ENCODE measurements around the gene SPP1. TPM values are rescaled to one million over a fixed set of nuclear protein-coding genes. Genes with fewer than 3 reads are reported as not detected.

The SPP1 gene
- total RNA-seq, 2 experiments from 2014 or later, result not detected

DNA sequence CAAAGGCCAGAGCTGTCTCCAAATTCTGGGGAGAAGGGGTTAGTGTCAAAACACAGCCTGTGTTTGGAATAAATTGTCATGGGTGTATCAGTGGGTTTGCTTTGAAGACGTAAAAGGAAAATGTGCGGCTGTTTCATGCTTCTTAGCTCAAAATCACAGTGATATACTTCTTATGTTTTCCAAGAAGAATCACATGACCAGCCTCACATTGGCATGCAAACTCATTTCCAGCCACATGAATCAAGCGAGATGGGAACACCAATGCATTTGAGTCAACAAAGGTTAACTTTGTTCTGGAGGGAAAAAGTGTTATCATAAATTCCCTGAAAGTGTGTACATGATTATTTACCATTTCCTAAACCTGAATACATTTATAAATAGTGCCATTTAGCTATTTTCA lies 19.0 kb upstream of the SPP1 start:
- DNase-seq (no peak), ATAC-seq (ENCODE audit: poor library complexity) (no peak)
- H3K9me3 Mint-ChIP-seq, result no peaks in the 10 kb centered on the region
- ChIA-PET POLR2A (no interaction called here), CTCF (interaction anchor here (0.9 kb wide), 1 partner anchor 17 kb away, joined by 4 read pairs; no protein-coding TSS in a partner anchor)
- no peak overlapping the region for H3K27ac Mint-ChIP-seq
- no peaks in the 10 kb centered on the region for H3K27me3 Mint-ChIP-seq
- Histone ChIP-seq H3K4me1 (ENCODE audit: insufficient read depth, low read length) (no peaks in the 10 kb centered on the region), H3K9me3 (ENCODE audit: control insufficient read depth in 1 of 2, insufficient read depth in 1 of 2, low read length in 2 of 2) (no peaks in the 10 kb centered on the region), H3K27ac (ENCODE audit: low read depth in 1 of 2, low read length in 2 of 2) (no peak overlapping the region), H3K27me3 (ENCODE audit: control insufficient read depth in 1 of 2, insufficient read depth in 2 of 2, low read length in 2 of 2) (no peaks in the 10 kb centered on the region), H3K4me3 (ENCODE audit: low read length) (no peak overlapping the region), H3K36me3 (ENCODE audit: insufficient read depth, low read length) (no peaks in the 10 kb centered on the region)
- TF ChIP-seq, protein P1, sequence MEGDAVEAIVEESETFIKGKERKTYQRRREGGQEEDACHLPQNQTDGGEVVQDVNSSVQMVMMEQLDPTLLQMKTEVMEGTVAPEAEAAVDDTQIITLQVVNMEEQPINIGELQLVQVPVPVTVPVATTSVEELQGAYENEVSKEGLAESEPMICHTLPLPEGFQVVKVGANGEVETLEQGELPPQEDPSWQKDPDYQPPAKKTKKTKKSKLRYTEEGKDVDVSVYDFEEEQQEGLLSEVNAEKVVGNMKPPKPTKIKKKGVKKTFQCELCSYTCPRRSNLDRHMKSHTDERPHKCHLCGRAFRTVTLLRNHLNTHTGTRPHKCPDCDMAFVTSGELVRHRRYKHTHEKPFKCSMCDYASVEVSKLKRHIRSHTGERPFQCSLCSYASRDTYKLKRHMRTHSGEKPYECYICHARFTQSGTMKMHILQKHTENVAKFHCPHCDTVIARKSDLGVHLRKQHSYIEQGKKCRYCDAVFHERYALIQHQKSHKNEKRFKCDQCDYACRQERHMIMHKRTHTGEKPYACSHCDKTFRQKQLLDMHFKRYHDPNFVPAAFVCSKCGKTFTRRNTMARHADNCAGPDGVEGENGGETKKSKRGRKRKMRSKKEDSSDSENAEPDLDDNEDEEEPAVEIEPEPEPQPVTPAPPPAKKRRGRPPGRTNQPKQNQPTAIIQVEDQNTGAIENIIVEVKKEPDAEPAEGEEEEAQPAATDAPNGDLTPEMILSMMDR (IDR thresholded peaks at IDR 0.05), result no peak
- no peaks in the 10 kb centered on the region for H3K36me3 Mint-ChIP-seq (ENCODE audit: low read depth)
- intact Hi-C loops (cut with DNase I, micrococcal nuclease), result no loop called here
- H3K4me3 Mint-ChIP-seq, result no peak overlapping the region
- H3K4me1 Mint-ChIP-seq (ENCODE audit: low read depth), result no peaks in the 10 kb centered on the region

DNA sequence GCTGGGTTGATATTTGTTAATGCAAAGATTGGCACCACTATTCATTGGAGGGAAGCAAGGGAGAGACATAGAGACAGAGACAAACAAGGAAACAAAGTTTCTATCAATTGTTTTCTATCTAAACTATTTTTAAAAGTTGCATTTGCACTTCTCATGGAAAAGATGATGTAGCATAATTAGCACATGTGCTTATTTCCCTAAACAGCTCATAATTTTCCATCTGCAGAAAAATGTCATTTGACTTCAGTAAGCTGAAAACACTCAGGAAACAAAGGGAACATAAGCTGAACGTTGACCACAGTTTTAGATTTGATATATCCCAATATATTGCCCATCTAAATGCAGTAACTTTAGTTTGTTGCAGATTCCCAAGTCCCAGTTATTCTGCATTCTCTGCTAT lies 18.5 kb upstream of the SPP1 start:
- H3K27ac Mint-ChIP-seq, result no peak overlapping the region
- intact Hi-C loops (cut with DNase I, micrococcal nuclease), result no loop called here
- no peaks in the 10 kb centered on the region for H3K36me3 Mint-ChIP-seq (ENCODE audit: low read depth)
- POLR2A ChIA-PET, result interaction anchor here (0.6 kb wide), 1 partner anchor 15 kb away, joined by 3 read pairs; no protein-coding TSS in a partner anchor
- no peaks in the 10 kb centered on the region for H3K36me3 ChIP-seq (ENCODE audit: insufficient read depth, low read length)
- H3K9me3 Mint-ChIP-seq, result no peaks in the 10 kb centered on the region
- no peaks in the 10 kb centered on the region for H3K4me1 Mint-ChIP-seq (ENCODE audit: low read depth)
- H3K9me3 ChIP-seq (ENCODE audit: control insufficient read depth in 1 of 2, insufficient read depth in 1 of 2, low read length in 2 of 2), result no peaks in the 10 kb centered on the region
- TF ChIP-seq, protein P1 (IDR thresholded peaks at IDR 0.05), result no peak
- H3K27me3 Mint-ChIP-seq, result no peaks in the 10 kb centered on the region
- no peak overlapping the region for H3K4me3 ChIP-seq (ENCODE audit: low read length)
- H3K4me3 Mint-ChIP-seq, result no peak overlapping the region
- no peaks in the 10 kb centered on the region for H3K27me3 ChIP-seq (ENCODE audit: control insufficient read depth in 1 of 2, insufficient read depth in 2 of 2, low read length in 2 of 2)
- H3K27ac ChIP-seq (ENCODE audit: low read depth in 1 of 2, low read length in 2 of 2), result no peak overlapping the region
- H3K4me1 ChIP-seq (ENCODE audit: insufficient read depth, low read length), result no peaks in the 10 kb centered on the region
- CTCF ChIA-PET, result interaction anchor here (0.9 kb wide), 1 partner anchor 17 kb away, joined by 4 read pairs; no protein-coding TSS in a partner anchor
- ATAC-seq (ENCODE audit: poor library complexity) (no peak), DNase-seq (no peak)

DNA sequence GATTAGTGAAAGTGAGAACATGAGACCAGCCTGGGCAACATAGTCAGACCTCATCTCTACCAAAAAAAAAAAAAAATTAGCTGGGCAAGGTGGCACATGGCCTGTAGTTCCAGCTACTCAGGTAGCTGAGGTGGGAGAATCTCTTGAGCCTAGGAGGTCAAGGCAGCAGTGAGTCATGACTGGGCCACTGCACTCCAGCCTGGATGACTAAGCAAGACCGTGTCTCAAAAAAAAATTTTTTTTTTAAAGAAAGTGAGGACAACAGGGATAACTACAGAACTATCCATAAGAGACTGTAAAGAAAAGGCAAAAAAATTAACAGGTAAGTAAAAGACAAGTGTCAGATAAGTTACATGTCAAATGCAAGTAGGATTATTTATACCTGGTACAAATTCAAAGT lies 13.5 kb upstream of the SPP1 start:
- H3K4me3 Mint-ChIP-seq, result no peak overlapping the region
- ATAC-seq (ENCODE audit: poor library complexity) (no peak), DNase-seq (no peak)
- Histone ChIP-seq H3K27ac (ENCODE audit: low read depth in 1 of 2, low read length in 2 of 2) (no peak overlapping the region), H3K36me3 (ENCODE audit: insufficient read depth, low read length) (no peaks in the 10 kb centered on the region), H3K27me3 (ENCODE audit: control insufficient read depth in 1 of 2, insufficient read depth in 2 of 2, low read length in 2 of 2) (peaks cover 0 to 2% of the 10 kb centered on the region in 2 experiments), H3K9me3 (ENCODE audit: control insufficient read depth in 1 of 2, insufficient read depth in 1 of 2, low read length in 2 of 2) (peaks cover 0 to 11% of the 10 kb centered on the region in 2 experiments), H3K4me3 (ENCODE audit: low read length) (no peak overlapping the region), H3K4me1 (ENCODE audit: insufficient read depth, low read length) (no peaks in the 10 kb centered on the region)
- H3K9me3 Mint-ChIP-seq, result no peaks in the 10 kb centered on the region
- POLR2A ChIA-PET, result no interaction called here
- H3K4me1 Mint-ChIP-seq (ENCODE audit: low read depth), result no peaks in the 10 kb centered on the region
- H3K27ac Mint-ChIP-seq, result no peak overlapping the region
- TF ChIP-seq, protein P1 (IDR thresholded peaks at IDR 0.05), result no peak
- no peaks in the 10 kb centered on the region for H3K36me3 Mint-ChIP-seq (ENCODE audit: low read depth)
- intact Hi-C loops (cut with DNase I, micrococcal nuclease), result no loop called here
- peaks cover 3% of the 10 kb centered on the region for H3K27me3 Mint-ChIP-seq
- CTCF ChIA-PET, result interaction anchor here (0.7 to 2.4 kb wide), 2 partner anchors 11 to 69 kb away, joined by 3 to 10 read pairs; no protein-coding TSS in a partner anchor

Data from CD4-positive, alpha-beta T cell (primary cell).